Measurements from ENCODE around the gene FABP6. TPM values are rescaled to one million over a fixed set of nuclear protein-coding genes. Genes with fewer than 3 reads are reported as not detected.
"Not testable (repeated sequence)": the region's sequence is repeated elsewhere in the genome, so short reads cannot be mapped to it uniquely, and the experiment has no call there.

FABP6 gene
- total RNA-seq, 1 donor from 2014 or later, result not detected

GRCh38 chr5:160233215-160233614 is 3.9 kb downstream of the FABP6 start:
- intact Hi-C loops (cut with micrococcal nuclease), result no loop called here
- H3K9me3 Mint-ChIP-seq, result no peaks in the 10 kb centered on the region
- no peaks in the 10 kb centered on the region for H3K4me1 Mint-ChIP-seq (ENCODE audit: low read depth)
- DNase-seq (ENCODE audit: low spot score), result no peak
- H3K4me3 Mint-ChIP-seq (ENCODE audit: low read depth), result no peak overlapping the region
- H3K27ac Mint-ChIP-seq, result no peak overlapping the region
- no peaks in the 10 kb centered on the region for H3K27me3 Mint-ChIP-seq (ENCODE audit: low read depth)
- no peaks in the 10 kb centered on the region for H3K36me3 Mint-ChIP-seq (ENCODE audit: low read depth)

- peaks cover 4% of the 10 kb centered on the region for H3K27me3 Mint-ChIP-seq (ENCODE audit: low read depth)
- intact Hi-C loops (cut with micrococcal nuclease), result no loop called here
- no peak for DNase-seq (ENCODE audit: low spot score)
- H3K4me1 Mint-ChIP-seq (ENCODE audit: low read depth), result no peaks in the 10 kb centered on the region
- no peaks in the 10 kb centered on the region for H3K9me3 Mint-ChIP-seq
- H3K36me3 Mint-ChIP-seq (ENCODE audit: low read depth), result no peaks in the 10 kb centered on the region
- no peak overlapping the region for H3K27ac Mint-ChIP-seq
- H3K4me3 Mint-ChIP-seq (ENCODE audit: low read depth), result no peak overlapping the region
Measured at GRCh38 chr5:160235731-160236130, 6.4 kb downstream of the FABP6 start.

- no peak for DNase-seq (ENCODE audit: low spot score)
- no peak overlapping the region for H3K4me3 Mint-ChIP-seq (ENCODE audit: low read depth)
- H3K36me3 Mint-ChIP-seq (ENCODE audit: low read depth), result no peaks in the 10 kb centered on the region
Measured at GRCh38 chr5:160237571-160238093, 8.3 kb downstream of the FABP6 start.

GRCh38 chr5:160240350-160240749 is 11.0 kb downstream of the FABP6 start:
- H3K27ac Mint-ChIP-seq, result no peak overlapping the region
- no peak overlapping the region for H3K4me3 Mint-ChIP-seq (ENCODE audit: low read depth)
- intact Hi-C loops (cut with micrococcal nuclease), result no loop called here

More at GRCh38 chr5:160237571-160238093, 8.3 kb downstream of the FABP6 start:
- H3K27me3 Mint-ChIP-seq (ENCODE audit: low read depth), result peaks cover 4% of the 10 kb centered on the region
- H3K9me3 Mint-ChIP-seq, result no peaks in the 10 kb centered on the region
- intact Hi-C loops (cut with micrococcal nuclease), result no loop called here
- no peak overlapping the region for H3K27ac Mint-ChIP-seq
- no peaks in the 10 kb centered on the region for H3K4me1 Mint-ChIP-seq (ENCODE audit: low read depth)

GRCh38 chr5:160242145-160242544 is 12.8 kb downstream of the FABP6 start:
- no peaks in the 10 kb centered on the region for H3K36me3 Mint-ChIP-seq (ENCODE audit: low read depth)
- H3K9me3 Mint-ChIP-seq, result no peaks in the 10 kb centered on the region
- peaks cover 4% of the 10 kb centered on the region for H3K27me3 Mint-ChIP-seq (ENCODE audit: low read depth)
- H3K4me1 Mint-ChIP-seq (ENCODE audit: low read depth), result no peaks in the 10 kb centered on the region
- no peak overlapping the region for H3K27ac Mint-ChIP-seq
- no peak overlapping the region for H3K4me3 Mint-ChIP-seq (ENCODE audit: low read depth)
- intact Hi-C loops (cut with micrococcal nuclease), result no loop called here
- no peak for DNase-seq (ENCODE audit: low spot score)

More at GRCh38 chr5:160240350-160240749, 11.0 kb downstream of the FABP6 start:
- Mint-ChIP-seq H3K36me3 (ENCODE audit: low read depth) (no peaks in the 10 kb centered on the region), H3K27me3 (ENCODE audit: low read depth) (peaks cover 4% of the 10 kb centered on the region), H3K4me1 (ENCODE audit: low read depth) (no peaks in the 10 kb centered on the region), H3K9me3 (no peaks in the 10 kb centered on the region)
- no peak for DNase-seq (ENCODE audit: low spot score)

GRCh38 chr5:160245506-160246086 is 16.3 kb downstream of the FABP6 start:
- H3K4me1 Mint-ChIP-seq (ENCODE audit: low read depth), result no peaks in the 10 kb centered on the region
- H3K36me3 Mint-ChIP-seq (ENCODE audit: low read depth), result no peaks in the 10 kb centered on the region
- no peaks in the 10 kb centered on the region for H3K9me3 Mint-ChIP-seq
- no peak overlapping the region for H3K27ac Mint-ChIP-seq
- peaks cover under 1% of the 10 kb centered on the region for H3K27me3 Mint-ChIP-seq (ENCODE audit: low read depth)
- H3K4me3 Mint-ChIP-seq (ENCODE audit: low read depth), result no peak overlapping the region
- intact Hi-C loops (cut with micrococcal nuclease), result no loop called here
- no peak for DNase-seq (ENCODE audit: low spot score)

GRCh38 chr5:160249570-160249969 is 20.3 kb downstream of the FABP6 start:
- H3K27me3 Mint-ChIP-seq (ENCODE audit: low read depth); H3K27ac Mint-ChIP-seq; H3K4me3 Mint-ChIP-seq (ENCODE audit: low read depth); H3K4me1 Mint-ChIP-seq (ENCODE audit: low read depth); H3K36me3 Mint-ChIP-seq (ENCODE audit: low read depth); DNase-seq (ENCODE audit: low spot score); intact Hi-C loops (cut with micrococcal nuclease); H3K9me3 Mint-ChIP-seq: not testable (repeated sequence)

GRCh38 chr5:160250226-160250625 is 20.9 kb downstream of the FABP6 start:
- Mint-ChIP-seq H3K27ac (no peak overlapping the region), H3K4me3 (ENCODE audit: low read depth) (no peak overlapping the region), H3K4me1 (ENCODE audit: low read depth) (no peaks in the 10 kb centered on the region), H3K27me3 (ENCODE audit: low read depth) (no peaks in the 10 kb centered on the region), H3K9me3 (no peaks in the 10 kb centered on the region), H3K36me3 (ENCODE audit: low read depth) (no peaks in the 10 kb centered on the region)
- intact Hi-C loops (cut with micrococcal nuclease), result no loop called here
- DNase-seq (ENCODE audit: low spot score), result no peak

- H3K4me3 Mint-ChIP-seq (ENCODE audit: low read depth), result no peak overlapping the region
- intact Hi-C loops (cut with micrococcal nuclease), result no loop called here
- H3K36me3 Mint-ChIP-seq (ENCODE audit: low read depth), result no peaks in the 10 kb centered on the region
- H3K9me3 Mint-ChIP-seq, result no peaks in the 10 kb centered on the region
- no peaks in the 10 kb centered on the region for H3K27me3 Mint-ChIP-seq (ENCODE audit: low read depth)
- DNase-seq (ENCODE audit: low spot score), result no peak
- H3K4me1 Mint-ChIP-seq (ENCODE audit: low read depth), result no peaks in the 10 kb centered on the region
- H3K27ac Mint-ChIP-seq, result no peak overlapping the region
Measured at GRCh38 chr5:160250826-160251225, 21.5 kb downstream of the FABP6 start.

GRCh38 chr5:160251406-160252155 is 22.3 kb downstream of the FABP6 start:
- H3K36me3 Mint-ChIP-seq (ENCODE audit: low read depth), result no peaks in the 10 kb centered on the region
- no peaks in the 10 kb centered on the region for H3K4me1 Mint-ChIP-seq (ENCODE audit: low read depth)
- no peak overlapping the region for H3K4me3 Mint-ChIP-seq (ENCODE audit: low read depth)
- H3K27ac Mint-ChIP-seq, result no peak overlapping the region
- H3K27me3 Mint-ChIP-seq (ENCODE audit: low read depth), result no peaks in the 10 kb centered on the region
- DNase-seq (ENCODE audit: low spot score), result no peak
- intact Hi-C loops (cut with micrococcal nuclease), result no loop called here
- no peaks in the 10 kb centered on the region for H3K9me3 Mint-ChIP-seq

- Mint-ChIP-seq H3K27me3 (ENCODE audit: low read depth) (no peaks in the 10 kb centered on the region), H3K9me3 (no peaks in the 10 kb centered on the region), H3K4me3 (ENCODE audit: low read depth) (no peak overlapping the region), H3K27ac (no peak overlapping the region), H3K36me3 (ENCODE audit: low read depth) (no peaks in the 10 kb centered on the region), H3K4me1 (ENCODE audit: low read depth) (no peaks in the 10 kb centered on the region)
- DNase-seq (ENCODE audit: low spot score), result no peak
- intact Hi-C loops (cut with micrococcal nuclease), result no loop called here
Measured at GRCh38 chr5:160252916-160253315, 23.6 kb downstream of the FABP6 start.

GRCh38 chr5:160253441-160253840 is 24.1 kb downstream of the FABP6 start:
- intact Hi-C loops (cut with micrococcal nuclease), result no loop called here
- H3K27ac Mint-ChIP-seq, result no peak overlapping the region
- no peak for DNase-seq (ENCODE audit: low spot score)
- no peak overlapping the region for H3K4me3 Mint-ChIP-seq (ENCODE audit: low read depth)
- no peaks in the 10 kb centered on the region for H3K36me3 Mint-ChIP-seq (ENCODE audit: low read depth)
- no peaks in the 10 kb centered on the region for H3K27me3 Mint-ChIP-seq (ENCODE audit: low read depth)
- no peaks in the 10 kb centered on the region for H3K4me1 Mint-ChIP-seq (ENCODE audit: low read depth)
- H3K9me3 Mint-ChIP-seq, result no peaks in the 10 kb centered on the region

GRCh38 chr5:160254706-160255105 is 25.4 kb downstream of the FABP6 start:
- no peaks in the 10 kb centered on the region for H3K9me3 Mint-ChIP-seq
- H3K4me1 Mint-ChIP-seq (ENCODE audit: low read depth), result no peaks in the 10 kb centered on the region
- H3K27me3 Mint-ChIP-seq (ENCODE audit: low read depth), result no peaks in the 10 kb centered on the region
- intact Hi-C loops (cut with micrococcal nuclease), result no loop called here
- no peak overlapping the region for H3K4me3 Mint-ChIP-seq (ENCODE audit: low read depth)
- H3K27ac Mint-ChIP-seq, result no peak overlapping the region
- H3K36me3 Mint-ChIP-seq (ENCODE audit: low read depth), result no peaks in the 10 kb centered on the region
- no peak for DNase-seq (ENCODE audit: low spot score)
